Mucosa of rectum (tissue), 2 donors: ENCODE data around the gene GJD4.

Experiments used
- H3K27ac ChIP-seq, 2 donors: one replicate each; pipeline ENCODE4 v1.7.0; 2013; ENCODE audit warnings: inconsistent platforms in 2 of 2, low read depth in 2 of 2, low read length in 2 of 2
- H3K27me3 ChIP-seq, 2 donors: one replicate each; pipeline ENCODE4 v1.7.0; 2013; ENCODE audit warnings: low read length in 2 of 2; ENCODE audit not compliant: control insufficient read depth in 2 of 2, insufficient read depth in 2 of 2
- H3K36me3 ChIP-seq, 2 donors: one replicate each; pipeline ENCODE4 v1.7.0; 2013; ENCODE audit warnings: low read length in 2 of 2; ENCODE audit not compliant: control insufficient read depth in 2 of 2, insufficient read depth in 2 of 2
- H3K4me1 ChIP-seq, 2 donors: one replicate each; pipeline ENCODE4 v1.7.0; 2013; ENCODE audit warnings: low read length in 2 of 2, mild to moderate bottlenecking in 1 of 2; ENCODE audit not compliant: control insufficient read depth in 2 of 2, insufficient read depth in 2 of 2
- H3K4me3 ChIP-seq, 2 donors: one replicate each; pipeline ENCODE4 v1.7.0; 2013; ENCODE audit warnings: low read length in 2 of 2
- H3K9ac ChIP-seq, 2 donors: one replicate each; pipeline ENCODE4 v1.7.0; 2013; ENCODE audit warnings: low read length in 2 of 2, low read depth in 1 of 2, mild to moderate bottlenecking in 1 of 2
- H3K9me3 ChIP-seq, 2 donors: one replicate each; pipeline ENCODE4 v1.7.0; 2013; ENCODE audit warnings: low read length in 2 of 2; ENCODE audit not compliant: control insufficient read depth in 2 of 2
- donor health status: healthy.
- donor health status: Normal muscosa, but diverticular disease.

Gene GJD4

GRCh38 chr10:35577926-35578617, 27.1 kb upstream of the GJD4 start:
- no peaks in the 10 kb centered on the region for H3K27me3 ChIP-seq
- no peak overlapping the region for H3K27ac ChIP-seq
- no peak overlapping the region for H3K4me3 ChIP-seq
- H3K9ac ChIP-seq = no peak overlapping the region
- H3K9me3 ChIP-seq = no peaks in the 10 kb centered on the region
- H3K36me3 ChIP-seq = peaks cover 0 to 2% of the 10 kb centered on the region in 2 donors
- H3K4me1 ChIP-seq = no peaks in the 10 kb centered on the region

GRCh38 chr10:35578618-35578956, 26.6 kb upstream of the GJD4 start:
- H3K4me3 ChIP-seq = no peak overlapping the region

GRCh38 chr10:35579116-35579515, 26.0 kb upstream of the GJD4 start:
- Histone ChIP-seq H3K9ac (no peak overlapping the region), H3K4me1 (no peaks in the 10 kb centered on the region), H3K4me3 (no peak overlapping the region), H3K9me3 (no peaks in the 10 kb centered on the region), H3K27me3 (no peaks in the 10 kb centered on the region), H3K27ac (no peak overlapping the region), H3K36me3 (peaks cover 0 to 2% of the 10 kb centered on the region in 2 donors)

More at GRCh38 chr10:35578618-35578956, 26.6 kb upstream of the GJD4 start:
- H3K27ac ChIP-seq = no peak overlapping the region
- no peaks in the 10 kb centered on the region for H3K9me3 ChIP-seq
- no peaks in the 10 kb centered on the region for H3K27me3 ChIP-seq
- no peaks in the 10 kb centered on the region for H3K4me1 ChIP-seq
- H3K36me3 ChIP-seq = peaks cover 0 to 2% of the 10 kb centered on the region in 2 donors
- H3K9ac ChIP-seq = no peak overlapping the region

GRCh38 chr10:35579726-35580422, 25.3 kb upstream of the GJD4 start:
- H3K4me1 ChIP-seq = no peaks in the 10 kb centered on the region
- H3K27ac ChIP-seq = no peak overlapping the region
- no peak overlapping the region for H3K4me3 ChIP-seq
- no peaks in the 10 kb centered on the region for H3K9me3 ChIP-seq
- H3K36me3 ChIP-seq = peaks cover 0 to 2% of the 10 kb centered on the region in 2 donors
- H3K27me3 ChIP-seq = no peaks in the 10 kb centered on the region
- H3K9ac ChIP-seq = no peak overlapping the region

- Histone ChIP-seq H3K9ac (no peak overlapping the region), H3K4me3 (no peak overlapping the region), H3K27ac (no peak overlapping the region), H3K36me3 (peaks cover 0 to 2% of the 10 kb centered on the region in 2 donors), H3K4me1 (no peaks in the 10 kb centered on the region), H3K27me3 (no peaks in the 10 kb centered on the region), H3K9me3 (no peaks in the 10 kb centered on the region)
These were observed 24.7 kb upstream of the GJD4 start for GRCh38 chr10:35580423-35580770.

GRCh38 chr10:35581655-35582054, 23.5 kb upstream of the GJD4 start:
- Histone ChIP-seq H3K4me1 (no peaks in the 10 kb centered on the region), H3K27ac (no peak overlapping the region), H3K4me3 (no peak overlapping the region), H3K27me3 (no peaks in the 10 kb centered on the region), H3K9me3 (no peaks in the 10 kb centered on the region), H3K36me3 (no peaks in the 10 kb centered on the region), H3K9ac (no peak overlapping the region)

GRCh38 chr10:35584946-35585345, 20.2 kb upstream of the GJD4 start:
- Histone ChIP-seq H3K27me3 (no peaks in the 10 kb centered on the region), H3K4me1 (no peaks in the 10 kb centered on the region), H3K4me3 (no peak overlapping the region), H3K9ac (no peak overlapping the region), H3K27ac (no peak overlapping the region), H3K9me3 (no peaks in the 10 kb centered on the region), H3K36me3 (no peaks in the 10 kb centered on the region)

GRCh38 chr10:35585356-35585755, 19.8 kb upstream of the GJD4 start:
- H3K4me1 ChIP-seq = no peaks in the 10 kb centered on the region
- H3K27me3 ChIP-seq = no peaks in the 10 kb centered on the region
- no peak overlapping the region for H3K4me3 ChIP-seq
- no peaks in the 10 kb centered on the region for H3K36me3 ChIP-seq
- no peaks in the 10 kb centered on the region for H3K9me3 ChIP-seq
- no peak overlapping the region for H3K27ac ChIP-seq
- H3K9ac ChIP-seq = no peak overlapping the region

GRCh38 chr10:35585903-35586535, 19.1 kb upstream of the GJD4 start:
- no peak overlapping the region for H3K4me3 ChIP-seq
- no peak overlapping the region for H3K9ac ChIP-seq
- no peaks in the 10 kb centered on the region for H3K27me3 ChIP-seq
- H3K4me1 ChIP-seq = no peaks in the 10 kb centered on the region
- no peak overlapping the region for H3K27ac ChIP-seq
- H3K36me3 ChIP-seq = no peaks in the 10 kb centered on the region
- H3K9me3 ChIP-seq = no peaks in the 10 kb centered on the region

GRCh38 chr10:35588836-35589235, 16.3 kb upstream of the GJD4 start:
- Histone ChIP-seq H3K27ac (no peak overlapping the region), H3K9ac (no peak overlapping the region), H3K27me3 (no peaks in the 10 kb centered on the region), H3K4me3 (no peak overlapping the region), H3K4me1 (no peaks in the 10 kb centered on the region), H3K9me3 (no peaks in the 10 kb centered on the region), H3K36me3 (no peaks in the 10 kb centered on the region)
